ENCODE measurements around the gene ASB4. TPM values are rescaled to one million over a fixed set of nuclear protein-coding genes. Genes with fewer than 3 reads are reported as not detected.

ASB4 gene
- total RNA-seq, 4 donors from 2014 or later, result 1.3 TPM; not detected in 3

- DNase-seq, result no peak
- Histone ChIP-seq H3K4me1 (no peaks in the 10 kb centered on the region), H3K4me3 (no peak overlapping the region), H3K27me3 (no peaks in the 10 kb centered on the region), H3K27ac (no peak overlapping the region), H3K36me3 (no peaks in the 10 kb centered on the region), H3K9me3 (no peaks in the 10 kb centered on the region)
- TF ChIP-seq CTCF (IDR thresholded peaks at IDR 0.05), result no peak
- TF ChIP-seq POLR2A (IDR thresholded peaks at IDR 0.05), result no peak
These were observed 9.5 kb upstream of the ASB4 start for GRCh38 chr7:95476072-95476847.

GRCh38 chr7:95476904-95477594 is 8.7 kb upstream of the ASB4 start:
- Histone ChIP-seq H3K36me3 (no peaks in the 10 kb centered on the region), H3K4me3 (no peak overlapping the region), H3K27ac (no peak overlapping the region), H3K27me3 (no peaks in the 10 kb centered on the region), H3K9me3 (no peaks in the 10 kb centered on the region), H3K4me1 (no peaks in the 10 kb centered on the region)
- peak; percentile 40 to 88 (median 80) for TF ChIP-seq CTCF (IDR thresholded peaks at IDR 0.05)
- TF ChIP-seq POLR2A (IDR thresholded peaks at IDR 0.05), result no peak
- DNase-seq, result peak in 2 of 3 donors; percentile 69 to 88

GRCh38 chr7:95478272-95479037 is 7.3 kb upstream of the ASB4 start:
- TF ChIP-seq POLR2A (IDR thresholded peaks at IDR 0.05), result no peak
- peak in 3 of 6 experiments; percentile 33 to 54 (median 40) for TF ChIP-seq CTCF (IDR thresholded peaks at IDR 0.05)
- H3K27ac ChIP-seq, result no peak overlapping the region
- no peaks in the 10 kb centered on the region for H3K36me3 ChIP-seq
- DNase-seq, result peak in 1 of 3 donors; percentile 56
- H3K27me3 ChIP-seq, result no peaks in the 10 kb centered on the region
- peak overlapping the region in 1 of 4 donors; percentile 20 for H3K4me3 ChIP-seq
- H3K4me1 ChIP-seq, result no peaks in the 10 kb centered on the region
- no peaks in the 10 kb centered on the region for H3K9me3 ChIP-seq

- no peaks in the 10 kb centered on the region for H3K27me3 ChIP-seq
- no peaks in the 10 kb centered on the region for H3K4me1 ChIP-seq
- no peak overlapping the region for H3K4me3 ChIP-seq
- DNase-seq, result no peak
- H3K36me3 ChIP-seq, result no peaks in the 10 kb centered on the region
- H3K27ac ChIP-seq, result no peak overlapping the region
- no peaks in the 10 kb centered on the region for H3K9me3 ChIP-seq
- TF ChIP-seq POLR2A (IDR thresholded peaks at IDR 0.05), result no peak
- no peak for TF ChIP-seq CTCF (IDR thresholded peaks at IDR 0.05)
These were observed 5.6 kb upstream of the ASB4 start for GRCh38 chr7:95479992-95480624.
